ENCODE results near the gene BMAL2. TPM values are rescaled to one million over a fixed set of nuclear protein-coding genes. Genes with fewer than 3 reads are reported as not detected.
A peak's percentile ranks its signal among the peaks of the same experiment; 100 is the strongest.

Gene BMAL2
- total and polyA plus RNA-seq, 2 experiments from 2014 or later = 5.5 to 18.2 TPM

DNA sequence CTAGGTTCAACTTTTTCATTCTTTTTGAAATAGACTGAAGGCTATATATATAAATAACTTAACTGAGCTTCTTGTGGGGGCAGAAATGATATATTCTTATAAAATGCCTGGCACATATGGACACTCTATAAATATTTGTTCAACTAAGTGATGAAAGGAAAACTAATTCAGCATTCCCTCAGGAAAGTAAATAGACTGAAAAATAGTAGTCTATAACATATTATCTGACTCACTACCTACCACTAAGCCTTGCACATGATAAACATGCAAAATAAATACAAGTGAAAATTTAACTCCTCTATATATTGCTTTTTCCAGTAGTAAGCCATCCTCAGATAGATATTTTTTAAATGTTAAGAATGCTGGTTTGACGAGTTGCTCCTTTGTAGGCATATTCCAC lies 15.7 kb upstream of the BMAL2 start:
- DNase-seq (ENCODE audit: low spot score) (no peak), ATAC-seq (no peak)
- Histone ChIP-seq H3F3A (replicated peaks; ENCODE audit: low read depth) (no peaks in the 10 kb centered on the region), H3K27ac (ENCODE audit: low read depth) (no peak overlapping the region), H3K36me3 (ENCODE audit: insufficient read depth) (peaks cover 15% of the 10 kb centered on the region), H3K79me2 (replicated peaks; ENCODE audit: insufficient read depth) (no peaks in the 10 kb centered on the region), H3K4me2 (no peak overlapping the region), H3K9me2 (ENCODE audit: insufficient read depth) (no peaks in the 10 kb centered on the region), H3K27me3 (ENCODE audit: insufficient read depth) (no peaks in the 10 kb centered on the region), H4K20me1 (replicated peaks; ENCODE audit: insufficient read depth) (no peaks in the 10 kb centered on the region; the same call in 1 of the 2 replicates), H3K4me3 (no peak overlapping the region), H2AFZ (no peak overlapping the region), H3K4me1 (ENCODE audit: insufficient read depth) (peaks cover 17% of the 10 kb centered on the region)
- no peak overlapping the region; the same call in 1 of the 2 replicates for H3K27ac Mint-ChIP-seq
- H3K4me3 Mint-ChIP-seq = no peak overlapping the region
- H3K27me3 Mint-ChIP-seq (ENCODE audit: insufficient read depth, low read depth, poor library complexity) = peaks cover 3% of the 10 kb centered on the region
- peaks cover 9% of the 10 kb centered on the region for H3K4me1 Mint-ChIP-seq
- no peaks in the 10 kb centered on the region for H3K9me3 Mint-ChIP-seq
- H3K36me3 Mint-ChIP-seq (ENCODE audit: low read depth) = peaks cover 45% of the 10 kb centered on the region
- TF ChIP-seq POLR2AphosphoS5 (IDR thresholded peaks at IDR 0.05; ENCODE audit: low read depth) (no peak), NANOG (IDR thresholded peaks at IDR 0.05; ENCODE audit: borderline replicate concordance) (no peak), EZH2phosphoT487 (IDR thresholded peaks at IDR 0.05; ENCODE audit: unreplicated experiment) (no peak)

DNA sequence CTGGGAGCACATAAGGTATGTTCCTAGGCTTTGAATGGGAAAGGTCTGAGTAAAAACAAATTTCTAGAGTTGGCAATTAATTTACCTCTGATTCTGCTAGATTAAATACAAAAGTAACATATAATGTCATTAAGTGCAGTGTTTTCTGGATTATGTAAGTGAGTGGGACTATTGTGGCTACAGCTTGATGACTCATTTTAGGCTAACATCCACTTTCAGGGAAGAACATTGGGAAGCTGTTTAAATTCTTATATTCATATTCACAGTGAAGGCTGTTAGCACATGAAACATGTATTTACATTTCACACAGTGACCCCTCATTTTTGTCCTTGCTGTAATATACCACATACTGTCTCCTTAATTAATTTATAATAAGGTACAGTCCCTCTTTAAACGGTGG lies 13.2 kb upstream of the BMAL2 start:
- H3K4me2 ChIP-seq = peak overlapping the region; percentile 5; the same call in 1 of the 2 replicates
- Mint-ChIP-seq H3K36me3 (ENCODE audit: low read depth) (peaks cover 31% of the 10 kb centered on the region), H3K4me3 (no peak overlapping the region)
- TF ChIP-seq, protein P1, sequence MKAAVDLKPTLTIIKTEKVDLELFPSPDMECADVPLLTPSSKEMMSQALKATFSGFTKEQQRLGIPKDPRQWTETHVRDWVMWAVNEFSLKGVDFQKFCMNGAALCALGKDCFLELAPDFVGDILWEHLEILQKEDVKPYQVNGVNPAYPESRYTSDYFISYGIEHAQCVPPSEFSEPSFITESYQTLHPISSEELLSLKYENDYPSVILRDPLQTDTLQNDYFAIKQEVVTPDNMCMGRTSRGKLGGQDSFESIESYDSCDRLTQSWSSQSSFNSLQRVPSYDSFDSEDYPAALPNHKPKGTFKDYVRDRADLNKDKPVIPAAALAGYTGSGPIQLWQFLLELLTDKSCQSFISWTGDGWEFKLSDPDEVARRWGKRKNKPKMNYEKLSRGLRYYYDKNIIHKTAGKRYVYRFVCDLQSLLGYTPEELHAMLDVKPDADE (IDR thresholded peaks at IDR 0.05) = no peak
- no peak for TF ChIP-seq EZH2phosphoT487 (IDR thresholded peaks at IDR 0.05; ENCODE audit: unreplicated experiment)
- no peak for TF ChIP-seq CREB1 (CRISPR knock-in tag; IDR thresholded peaks at IDR 0.05; ENCODE audit: low read depth)
- no peak for TF ChIP-seq JUNB (IDR thresholded peaks at IDR 0.05; ENCODE audit: unreplicated experiment)
- TF ChIP-seq REST (IDR thresholded peaks at IDR 0.05; ENCODE audit: unreplicated experiment) = no peak
- TF ChIP-seq CTCF (conservative IDR thresholded peaks at IDR 0.05; ENCODE audit: low read depth in 2 of 2) = no peak
- TF ChIP-seq ZNF462 (CRISPR knock-in tag; IDR thresholded peaks at IDR 0.05) = no peak

More for the DNA sequence above, 13.2 kb upstream of the BMAL2 start:
- no peaks in the 10 kb centered on the region for H3K27me3 Mint-ChIP-seq (ENCODE audit: insufficient read depth, low read depth, poor library complexity)
- Histone ChIP-seq H3F3A (replicated peaks; ENCODE audit: low read depth) (no peaks in the 10 kb centered on the region), H2AFZ (no peak overlapping the region), H4K20me1 (replicated peaks; ENCODE audit: insufficient read depth) (no peaks in the 10 kb centered on the region; the same call in 1 of the 2 replicates), H3K79me2 (replicated peaks; ENCODE audit: insufficient read depth) (no peaks in the 10 kb centered on the region), H3K36me3 (ENCODE audit: insufficient read depth) (peaks cover 19% of the 10 kb centered on the region), H3K9me2 (ENCODE audit: insufficient read depth) (no peaks in the 10 kb centered on the region), H3K27ac (ENCODE audit: low read depth) (peak overlapping the region; percentile 53; the same call in 1 of the 2 replicates), H3K4me1 (ENCODE audit: insufficient read depth) (peaks cover 24% of the 10 kb centered on the region), H3K4me3 (no peak overlapping the region), H3K27me3 (ENCODE audit: insufficient read depth) (no peaks in the 10 kb centered on the region)
- DNase-seq (ENCODE audit: low spot score) (no peak), ATAC-seq (no peak; the same call in 2 of the 3 replicates)
- H3K9me3 Mint-ChIP-seq = no peaks in the 10 kb centered on the region
- peaks cover 9% of the 10 kb centered on the region for H3K4me1 Mint-ChIP-seq
- peak overlapping the region; percentile 88 for H3K27ac Mint-ChIP-seq
